GM12878 (cell line): ENCODE measurements around the gene SHISA6. TPM values are rescaled to one million over a fixed set of nuclear protein-coding genes. Genes with fewer than 3 reads are reported as not detected.

Source experiments
- ATAC-seq: fragments of 200-7000 bp; cut with Tn5 transposase; 3 replicates; pipeline ENCODE4 v1.9.1; 2020; ENCODE audit warnings: mild to moderate bottlenecking, moderate library complexity
- BruUV-seq: library from RNA; stranded (reverse); fragments of 400-500 nt; replicated peaks from 2 replicates; lab custom pipeline; 2021; lab: Mats Ljungman, UMichigan
- CTCF ChIA-PET: fragments of 300-600 bp; sonication (Branson Sonifier 250); formaldehyde crosslinking; extraction: SDS; loops from one replicate; lab custom pipeline; 2021; ENCODE audit warnings: inconsistent platforms; lab: Yijun Ruan, JAX
- POLR2A ChIA-PET: fragments of 350-600 bp; formaldehyde crosslinking; extraction: SDS; loops from one replicate; lab custom pipeline; 2021; ENCODE audit warnings: inconsistent platforms; lab: Charles Lee
- RAD21 ChIA-PET: fragments of 300-600 bp; sonication (Branson Sonifier 250); formaldehyde crosslinking; loops from one replicate; lab custom pipeline; 2023; ENCODE audit warnings: antibody characterized with exemption; ENCODE audit not compliant: unreplicated experiment; lab: Charles Lee
- SMC1A ChIA-PET: fragments of 300-600 bp; sonication (Branson Sonifier 250); formaldehyde crosslinking; loops from one replicate; lab custom pipeline; 2023; ENCODE audit not compliant: unreplicated experiment, uncharacterized antibody; lab: Charles Lee
- DNase-seq: peaks from one replicate; pipeline ENCODE4 v3.0.0-alpha.2; 2011; ENCODE audit warnings: low read depth, low spot score
- FAIRE-seq: peaks from 3 replicates; lab custom pipeline; 2011; peaks lifted over from hg19 to GRCh38; lab: Jason Lieb, UNC
- H2AFZ ChIP-seq: 2 replicates; pipeline ENCODE4 v1.6.0; 2011; ENCODE audit warnings: low read depth, low read length, control low read depth; ENCODE audit not compliant: control insufficient read depth
- H3K27ac ChIP-seq: 2 replicates; pipeline ENCODE4 v1.5.1; 2011; ENCODE audit warnings: control low read depth; ENCODE audit not compliant: control insufficient read depth, insufficient read depth
- H3K27me3 ChIP-seq, 2 experiments: replicated peaks in 1 of 2; 2 replicates each; pipeline versions ENCODE4 v1.6.0 to v1.6.1; 2011; ENCODE audit warnings: low read length in 1 of 2; ENCODE audit not compliant: control insufficient read depth in 2 of 2, insufficient read depth in 2 of 2
- H3K36me3 ChIP-seq, 2 experiments: 2 replicates each; pipeline ENCODE4 v1.5.1; 2011; ENCODE audit warnings: low read length in 1 of 2; ENCODE audit not compliant: control insufficient read depth in 2 of 2, insufficient read depth in 2 of 2
- H3K4me1 ChIP-seq: 2 replicates; pipeline ENCODE4 v1.6.1; 2011; ENCODE audit warnings: mild to moderate bottlenecking, low read length, moderate library complexity, mixed read lengths; ENCODE audit not compliant: control insufficient read depth, insufficient read depth
- H3K4me2 ChIP-seq: 2 replicates; pipeline ENCODE4 v1.6.0; 2011; ENCODE audit warnings: control low read depth; ENCODE audit not compliant: control insufficient read depth, insufficient read depth
- H3K4me3 ChIP-seq: fragments of 200-600 bp; sonication (generic); 2 replicates; pipeline ENCODE4 v1.5.1; 2016
- H3K79me2 ChIP-seq: 2 replicates; pipeline ENCODE4 v1.6.0; 2011; ENCODE audit warnings: low read length; ENCODE audit not compliant: control insufficient read depth, insufficient read depth
- H3K9ac ChIP-seq: 2 replicates; pipeline ENCODE4 v1.8.0; 2011; ENCODE audit warnings: low read length, control low read depth, mixed read lengths; ENCODE audit not compliant: control insufficient read depth, insufficient read depth
- H3K9me3 ChIP-seq: replicated peaks from 3 replicates; pipeline ENCODE4 v1.5.1; 2011; ENCODE audit warnings: mild to moderate bottlenecking, low read length; ENCODE audit not compliant: control insufficient read depth, insufficient read depth
- H4K20me1 ChIP-seq: 2 replicates; pipeline ENCODE4 v1.6.0; 2011; ENCODE audit not compliant: control insufficient read depth, insufficient read depth
- CUX1 ChIP-seq: IDR thresholded peaks from 2 replicates; pipeline ENCODE4 v1.6.1; 2012; ENCODE audit warnings: improper control_type of control experiment, low read depth, low read length; ENCODE audit not compliant: insufficient replicate concordance
- JUND ChIP-seq: IDR thresholded peaks from 2 replicates; pipeline ENCODE4 v1.6.1; 2012; ENCODE audit warnings: low read depth, mild to moderate bottlenecking, low read length, improper control_type of control experiment, moderate library complexity
- ZBTB11 ChIP-seq: fragments of 450-650 bp; formaldehyde crosslinking; IDR thresholded peaks from 2 replicates; pipeline ENCODE4 v1.5.0; 2022; ENCODE audit warnings: mild to moderate bottlenecking, missing genetic modification characterization
- WGBS: methylation state at CpG from one replicate; pipeline ENCODE4 v1.1.6; 2016; ENCODE audit warnings: low lambda C conversion rate; ENCODE audit not compliant: insufficient replicate concordance, insufficient coverage; ENCODE audit errors: missing lambda C conversion rate; 5-methylcytosine and 5-hydroxymethylcytosine counted together
- in situ Hi-C: fragments of 300-500 bp; cut with MboI; formaldehyde crosslinking; loops from 9 replicates; pipeline ENCODE4 v1.14.3; 2018; ENCODE audit warnings: mixed read lengths
- intact Hi-C: fragments of 100-400 bp; cut with micrococcal nuclease; formaldehyde crosslinking; loops from one replicate; pipeline ENCODE4 v1.14.2; 2022; ENCODE audit not compliant: unreplicated experiment
- polyA plus RNA-seq, 11 experiments: library from polyadenylated mRNA; depleted of rRNA in 4 of 11; unstranded in 6 of 11; stranded (reverse) in 5 of 11; fragments of >200 nt; fragmentation: Nextera tagmentation in 4 of 11; fragmentation: Illumina TruSeq in 1 of 11; extraction: Ambion mirVana in 4 of 11; extraction: Trizol in 1 of 11; gene quantifications; 1 replicate in 1 of 11; 2 replicates in 10 of 11; pipeline versions ENCODE4 v1.2.1 to v1.2.3, GENCODE V29; 2011 to 2016; ENCODE audit warnings: inconsistent platforms in 2 of 11, missing spikeins in 2 of 11, low read depth in 1 of 11
- total RNA-seq, 4 experiments: library from RNA; depleted of rRNA in 3 of 4; stranded (reverse); fragments of >200 nt in 3 of 4; fragmentation: Illumina TruSeq in 1 of 4; extraction: Trizol in 1 of 4; gene quantifications; 2 replicates each; pipeline versions ENCODE4 v1.2.1 to v1.2.3, GENCODE V29; 2013 to 2021
- TF ChIP-seq, protein P1 (sequence below): fragments of 450-650 bp; formaldehyde crosslinking; IDR thresholded peaks from 2 replicates; pipeline ENCODE4 v1.4.0; 2022; ENCODE audit warnings: mild to moderate bottlenecking, moderate library complexity
- TF ChIP-seq, protein P2 (sequence below): fragments of 450-650 bp; IDR thresholded peaks from 2 replicates; pipeline ENCODE4 v1.6.1; 2016; ENCODE audit warnings: mild to moderate bottlenecking, moderate library complexity, borderline replicate concordance

Gene SHISA6
- total and polyA plus RNA-seq, 10 of the 15 experiments (the other 5 are each of a cell fraction or from before 2014, with no cell fraction given), result not detected

DNA sequence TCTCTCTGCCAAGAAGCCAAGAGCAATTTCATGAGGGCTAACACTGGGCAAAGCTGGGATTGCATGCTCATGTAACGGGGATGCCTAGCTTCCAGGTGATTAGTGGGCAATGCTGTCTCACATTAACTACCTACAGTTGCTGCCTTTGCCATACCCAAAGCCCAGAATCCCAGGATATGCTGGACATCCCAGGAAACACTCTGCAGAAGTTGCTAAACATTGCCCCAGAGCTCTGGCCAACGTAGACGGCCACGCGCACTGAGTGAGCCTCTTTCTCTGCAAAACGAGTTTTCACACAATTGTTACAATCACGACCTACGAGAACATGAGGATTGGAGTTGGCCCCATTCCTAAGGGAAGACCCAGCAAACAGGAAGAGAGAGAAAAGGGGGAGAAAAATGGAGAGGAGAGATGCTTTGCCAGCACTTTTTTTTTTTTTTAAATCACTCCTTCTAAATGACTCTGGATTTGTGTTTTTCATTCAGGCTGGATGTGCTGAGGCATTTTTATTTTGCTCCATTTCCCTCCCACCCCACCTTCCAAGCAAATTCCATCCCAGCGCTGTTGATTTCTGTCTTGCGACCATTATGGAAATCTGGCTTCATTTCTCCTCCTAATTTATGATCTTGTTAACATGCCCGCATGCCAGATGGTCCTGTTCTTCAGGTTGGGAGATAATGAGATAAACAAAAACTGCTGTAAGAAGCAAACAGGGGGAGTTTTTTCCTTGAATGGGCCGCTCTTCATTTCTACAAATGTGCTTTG is 244.5 kb downstream of the SHISA6 start:
- Histone ChIP-seq H3K36me3 (no peaks in the 10 kb centered on the region), H3K27ac (no peak overlapping the region), H3K27me3 (no peaks in the 10 kb centered on the region), H2AFZ (no peak overlapping the region), H3K9ac (no peak overlapping the region), H3K9me3 (no peaks in the 10 kb centered on the region), H4K20me1 (no peaks in the 10 kb centered on the region), H3K79me2 (no peaks in the 10 kb centered on the region), H3K4me3 (no peak overlapping the region), H3K4me1 (no peaks in the 10 kb centered on the region), H3K4me2 (no peak overlapping the region)
- BruUV-seq, result no TSS peak
- no peak for FAIRE-seq
- no peak for DNase-seq
- ChIA-PET CTCF (no interaction called here), POLR2A (no interaction called here), RAD21 (no interaction called here), SMC1A (no interaction called here)
- intact Hi-C loops, result no loop called here
- WGBS, result 50% methylated on average over 12 of the region's 12 CpGs
- ATAC-seq, result no peak
- in situ Hi-C loops, result no loop called here
- TF ChIP-seq CUX1 (no peak), JUND (no peak), ZBTB11 (no peak)
- TF ChIP-seq, protein P1, sequence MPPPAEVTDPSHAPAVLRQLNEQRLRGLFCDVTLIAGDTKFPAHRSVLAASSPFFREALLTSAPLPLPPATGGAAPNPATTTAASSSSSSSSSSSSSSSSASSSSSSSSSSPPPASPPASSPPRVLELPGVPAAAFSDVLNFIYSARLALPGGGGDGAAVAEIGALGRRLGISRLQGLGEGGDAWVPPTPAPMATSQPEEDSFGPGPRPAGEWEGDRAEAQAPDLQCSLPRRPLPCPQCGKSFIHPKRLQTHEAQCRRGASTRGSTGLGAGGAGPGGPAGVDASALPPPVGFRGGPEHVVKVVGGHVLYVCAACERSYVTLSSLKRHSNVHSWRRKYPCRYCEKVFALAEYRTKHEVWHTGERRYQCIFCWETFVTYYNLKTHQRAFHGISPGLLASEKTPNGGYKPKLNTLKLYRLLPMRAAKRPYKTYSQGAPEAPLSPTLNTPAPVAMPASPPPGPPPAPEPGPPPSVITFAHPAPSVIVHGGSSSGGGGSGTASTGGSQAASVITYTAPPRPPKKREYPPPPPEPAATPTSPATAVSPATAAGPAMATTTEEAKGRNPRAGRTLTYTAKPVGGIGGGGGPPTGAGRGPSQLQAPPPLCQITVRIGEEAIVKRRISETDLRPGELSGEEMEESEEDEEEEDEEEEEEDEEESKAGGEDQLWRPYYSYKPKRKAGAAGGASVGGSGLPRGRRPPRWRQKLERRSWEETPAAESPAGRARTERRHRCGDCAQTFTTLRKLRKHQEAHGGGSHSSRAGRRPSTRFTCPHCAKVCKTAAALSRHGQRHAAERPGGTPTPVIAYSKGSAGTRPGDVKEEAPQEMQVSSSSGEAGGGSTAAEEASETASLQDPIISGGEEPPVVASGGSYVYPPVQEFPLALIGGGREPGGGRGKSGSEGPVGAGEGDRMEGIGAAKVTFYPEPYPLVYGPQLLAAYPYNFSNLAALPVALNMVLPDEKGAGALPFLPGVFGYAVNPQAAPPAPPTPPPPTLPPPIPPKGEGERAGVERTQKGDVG (CRISPR knock-in tag), result no peak
- TF ChIP-seq, protein P2, sequence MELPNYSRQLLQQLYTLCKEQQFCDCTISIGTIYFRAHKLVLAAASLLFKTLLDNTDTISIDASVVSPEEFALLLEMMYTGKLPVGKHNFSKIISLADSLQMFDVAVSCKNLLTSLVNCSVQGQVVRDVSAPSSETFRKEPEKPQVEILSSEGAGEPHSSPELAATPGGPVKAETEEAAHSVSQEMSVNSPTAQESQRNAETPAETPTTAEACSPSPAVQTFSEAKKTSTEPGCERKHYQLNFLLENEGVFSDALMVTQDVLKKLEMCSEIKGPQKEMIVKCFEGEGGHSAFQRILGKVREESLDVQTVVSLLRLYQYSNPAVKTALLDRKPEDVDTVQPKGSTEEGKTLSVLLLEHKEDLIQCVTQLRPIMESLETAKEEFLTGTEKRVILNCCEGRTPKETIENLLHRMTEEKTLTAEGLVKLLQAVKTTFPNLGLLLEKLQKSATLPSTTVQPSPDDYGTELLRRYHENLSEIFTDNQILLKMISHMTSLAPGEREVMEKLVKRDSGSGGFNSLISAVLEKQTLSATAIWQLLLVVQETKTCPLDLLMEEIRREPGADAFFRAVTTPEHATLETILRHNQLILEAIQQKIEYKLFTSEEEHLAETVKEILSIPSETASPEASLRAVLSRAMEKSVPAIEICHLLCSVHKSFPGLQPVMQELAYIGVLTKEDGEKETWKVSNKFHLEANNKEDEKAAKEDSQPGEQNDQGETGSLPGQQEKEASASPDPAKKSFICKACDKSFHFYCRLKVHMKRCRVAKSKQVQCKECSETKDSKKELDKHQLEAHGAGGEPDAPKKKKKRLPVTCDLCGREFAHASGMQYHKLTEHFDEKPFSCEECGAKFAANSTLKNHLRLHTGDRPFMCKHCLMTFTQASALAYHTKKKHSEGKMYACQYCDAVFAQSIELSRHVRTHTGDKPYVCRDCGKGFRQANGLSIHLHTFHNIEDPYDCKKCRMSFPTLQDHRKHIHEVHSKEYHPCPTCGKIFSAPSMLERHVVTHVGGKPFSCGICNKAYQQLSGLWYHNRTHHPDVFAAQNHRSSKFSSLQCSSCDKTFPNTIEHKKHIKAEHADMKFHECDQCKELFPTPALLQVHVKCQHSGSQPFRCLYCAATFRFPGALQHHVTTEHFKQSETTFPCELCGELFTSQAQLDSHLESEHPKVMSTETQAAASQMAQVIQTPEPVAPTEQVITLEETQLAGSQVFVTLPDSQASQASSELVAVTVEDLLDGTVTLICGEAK, result no peak
